Ramos (cell line): ENCODE data around the gene ZNF605.
"Not testable (repeated sequence)": the region's sequence is repeated elsewhere in the genome, so short reads cannot be mapped to it uniquely, and the experiment has no call there.

ENCODE experiments used
- in situ Hi-C: fragments of 300-500 bp; cut with MboI; formaldehyde crosslinking; loops from one replicate; pipeline ENCODE4 v1.14.3; 2022; ENCODE audit warnings: low sequenced_read_pairs; ENCODE audit not compliant: unreplicated experiment

Gene ZNF605

GRCh38 chr12:132908145-132909029 lies 47.7 kb downstream of the ZNF605 start:
- in situ Hi-C loops = no loop called here

DNA sequence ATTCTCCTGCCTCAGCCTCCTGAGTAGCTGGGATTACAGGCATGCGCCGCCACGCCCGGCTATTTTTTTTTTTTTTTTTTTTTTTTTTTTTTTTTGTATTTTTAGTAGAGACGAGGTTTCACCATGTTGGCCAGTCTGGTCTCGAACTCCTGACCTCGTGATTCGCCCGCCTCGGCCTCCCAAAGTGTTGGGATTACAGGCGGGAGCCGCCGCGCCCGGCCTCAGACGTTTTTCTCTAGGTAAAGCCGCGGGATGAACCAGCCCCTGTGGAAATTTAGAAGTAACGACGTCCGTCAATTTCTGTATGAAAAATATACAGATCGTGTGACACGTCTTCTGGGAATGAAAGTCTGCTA lies 48.3 kb downstream of the ZNF605 start:
- in situ Hi-C loops = not testable (repeated sequence)

GRCh38 chr12:132907216-132907615 lies 48.9 kb downstream of the ZNF605 start:
- in situ Hi-C loops = no loop called here

GRCh38 chr12:132904718-132905328 lies 51.3 kb downstream of the ZNF605 start:
- in situ Hi-C loops = no loop called here

- in situ Hi-C loops = no loop called here
These were observed 57.1 kb downstream of the ZNF605 start for GRCh38 chr12:132899033-132899432.

GRCh38 chr12:132888852-132889251 lies 67.3 kb downstream of the ZNF605 start:
- in situ Hi-C loops = no loop called here

DNA sequence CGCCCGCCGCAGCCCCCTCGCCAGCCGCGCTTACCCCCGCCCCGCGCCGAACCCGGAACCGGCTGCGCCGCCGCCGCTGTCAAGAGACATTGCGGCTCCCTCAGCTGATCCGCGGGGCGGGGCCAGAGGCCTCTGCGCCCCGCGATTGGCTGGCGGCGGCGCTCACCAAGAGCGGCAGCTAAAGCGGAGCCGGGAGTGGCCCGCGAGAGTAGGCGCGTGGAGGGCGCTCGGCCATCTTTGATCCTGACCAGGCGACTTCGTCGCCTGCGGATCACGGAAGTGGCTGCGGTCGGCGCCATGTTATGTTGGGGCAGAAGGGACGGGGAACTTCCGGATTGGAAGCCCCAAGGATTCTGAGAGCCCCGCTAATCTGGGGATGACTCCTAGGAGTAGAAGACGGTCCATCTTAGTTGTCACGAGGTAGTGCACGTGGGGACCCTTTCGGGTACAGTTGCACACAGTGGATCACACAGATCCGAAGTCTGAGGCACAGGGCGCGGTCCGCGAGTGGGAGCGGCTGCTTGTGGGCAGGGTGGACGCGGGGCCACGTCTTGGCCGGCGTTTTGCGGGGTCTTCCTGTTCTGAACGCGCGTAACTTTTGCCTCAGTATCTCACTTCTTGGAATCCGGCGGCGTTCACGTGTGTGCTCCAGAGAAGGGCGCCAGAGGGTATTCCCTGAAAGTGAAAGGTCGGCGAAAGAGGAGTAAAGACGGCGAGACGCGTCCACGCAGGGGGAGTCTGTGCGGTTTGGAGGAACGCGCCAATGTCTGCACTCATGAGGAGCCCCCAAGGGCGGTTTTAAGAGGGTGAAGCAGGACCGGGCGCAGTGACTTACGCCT lies 68.4 kb downstream of the ZNF605 start, which contains the start of gene CHFR:
Gene CHFR, minus strand, starts transcription at position 93 of the 839 bp plus-strand sequence. CDS start 277 bp downstream, outside the sequence.
- in situ Hi-C loops = no loop called here

GRCh38 chr12:132886529-132887477 lies 69.3 kb downstream of the ZNF605 start:
- in situ Hi-C loops = no loop called here

- in situ Hi-C loops = no loop called here
These were observed 74.3 kb downstream of the ZNF605 start for GRCh38 chr12:132881818-132882217.

DNA sequence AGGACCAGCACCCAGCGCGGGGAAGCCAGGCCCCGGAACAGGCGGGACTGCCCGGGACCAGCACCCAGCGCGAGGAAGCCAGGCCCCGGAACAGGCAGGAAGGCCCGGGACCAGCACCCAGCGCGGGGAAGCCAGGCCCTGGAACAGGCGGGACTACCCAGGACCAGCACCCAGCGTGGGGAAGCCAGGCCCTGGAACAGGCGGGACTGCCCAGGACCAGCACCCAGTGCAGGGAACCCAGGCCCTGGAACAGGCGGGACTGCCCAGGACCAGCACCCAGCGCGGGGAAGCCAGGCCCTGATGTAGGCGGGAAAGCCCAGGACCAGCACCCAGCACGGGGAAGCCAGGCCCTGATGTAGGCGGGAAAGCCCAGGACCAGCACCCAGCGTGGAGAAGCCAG lies 81.5 kb downstream of the ZNF605 start:
- in situ Hi-C loops = not testable (repeated sequence)

- in situ Hi-C loops = no loop called here
These were observed 81.9 kb downstream of the ZNF605 start for GRCh38 chr12:132874175-132874574.

DNA sequence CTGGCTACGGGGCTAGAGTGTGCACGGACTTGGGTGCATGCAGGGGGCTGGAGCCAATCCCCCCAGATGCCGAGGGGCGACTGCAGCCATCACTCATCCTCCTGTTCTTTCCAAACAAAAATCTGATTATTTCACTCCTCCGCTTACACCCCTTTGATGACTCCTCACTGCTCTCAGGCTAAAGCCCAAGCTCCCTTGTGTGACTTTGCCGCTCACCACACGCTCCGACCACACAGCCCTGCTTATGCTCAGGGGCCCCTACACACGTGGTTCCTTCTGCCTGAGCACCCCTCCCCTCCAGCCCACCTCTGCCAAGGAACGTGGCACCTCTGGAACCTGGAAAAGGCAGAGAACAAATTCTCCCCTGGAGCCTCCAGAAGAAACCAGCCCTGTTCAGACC lies 82.4 kb downstream of the ZNF605 start:
- in situ Hi-C loops = no loop called here

DNA sequence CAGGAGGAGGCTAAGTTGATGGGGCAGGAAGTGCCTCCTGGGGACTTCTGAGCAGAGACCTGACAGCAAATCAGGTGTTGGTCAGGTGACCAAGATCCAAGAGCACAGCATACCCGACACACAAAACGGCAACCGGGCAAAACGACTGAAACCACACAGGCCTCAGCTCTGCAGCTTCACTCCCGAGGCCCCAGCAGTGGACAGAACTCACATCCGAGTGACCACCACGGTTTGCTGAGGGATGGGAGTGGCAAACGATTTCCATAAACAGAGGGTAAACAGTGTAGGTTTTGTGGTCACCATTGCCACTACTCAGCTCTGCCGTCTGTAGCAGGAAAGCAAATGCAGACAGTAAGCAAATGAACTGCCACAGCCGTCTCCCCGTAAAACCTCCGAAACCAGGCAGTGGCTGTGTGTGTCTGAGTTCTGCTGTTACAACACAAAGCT lies 83.1 kb downstream of the ZNF605 start:
- in situ Hi-C loops = no loop called here

DNA sequence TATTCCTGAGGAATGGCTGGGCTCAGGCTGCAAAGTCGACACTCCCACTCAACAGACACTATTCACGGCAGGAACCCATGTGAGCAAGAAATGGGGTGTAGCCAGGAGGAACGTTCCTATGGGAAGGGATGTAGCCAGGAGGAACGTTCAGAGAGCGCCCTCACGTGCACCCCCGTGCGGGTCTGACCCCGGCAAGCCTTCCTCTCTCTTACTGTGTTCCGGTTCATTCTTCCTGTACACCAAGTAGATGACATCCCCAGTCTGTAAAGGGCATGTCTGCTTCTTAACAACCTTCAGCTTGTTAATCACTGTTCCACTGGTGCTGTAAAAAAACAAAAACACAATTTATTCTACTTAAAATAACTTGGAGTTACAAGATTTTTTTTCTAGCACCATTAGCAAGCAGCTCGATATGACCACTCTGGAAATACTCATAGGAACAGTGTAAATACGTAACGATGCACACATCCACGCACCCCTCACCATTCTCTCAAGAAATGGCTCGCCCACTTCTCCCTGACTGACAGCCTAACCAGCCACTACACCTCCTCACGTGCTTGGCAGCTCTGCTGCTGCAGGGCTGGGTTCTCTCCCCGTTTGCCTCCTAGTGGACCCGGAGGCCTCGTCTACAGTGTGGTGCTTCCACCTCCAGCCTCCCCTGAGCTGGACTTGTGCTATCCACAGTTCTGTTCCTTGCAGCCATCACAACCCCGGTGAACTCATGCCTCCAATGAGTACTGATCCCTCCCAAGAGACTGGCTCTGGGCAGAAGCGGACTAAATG lies 83.8 kb downstream of the ZNF605 start:
- in situ Hi-C loops = no loop called here

- in situ Hi-C loops = no loop called here
These were observed 86.6 kb downstream of the ZNF605 start for GRCh38 chr12:132869551-132869950.
